Heart left ventricle (tissue), 16 donors: ENCODE results near the gene ARL13A. TPM values are rescaled to one million over a fixed set of nuclear protein-coding genes. Genes with fewer than 3 reads are reported as not detected.
"Not testable (repeated sequence)": the region's sequence is repeated elsewhere in the genome, so short reads cannot be mapped to it uniquely, and the experiment has no call there.

Source experiments
- ATAC-seq, 4 donors: fragments of 200-7000 bp; cut with Tn5 transposase; one replicate each; pipeline ENCODE4 v1.9.1; 2020 to 2022; ENCODE audit warnings: moderate library complexity in 4 of 4, mild to moderate bottlenecking in 3 of 4, moderate number of reproducible peaks in 1 of 4
- DNase-seq, 5 donors: peaks; one replicate each; pipeline ENCODE4 v3.0.0-alpha.2; 2020
- H3K27ac ChIP-seq, 12 donors: fragments of 200-600 bp; sonication (generic) in 4 of 12; one replicate each; pipeline versions ENCODE4 v1.5.0 to v1.8.0; 2016 to 2022; ENCODE audit warnings: mild to moderate bottlenecking in 2 of 12
- H3K27me3 ChIP-seq, 9 donors: fragments of 200-600 bp; sonication (generic) in 2 of 9; one replicate each; pipeline versions ENCODE4 v1.5.1 to v1.8.0; 2016 to 2022; ENCODE audit warnings: mild to moderate bottlenecking in 3 of 9
- H3K36me3 ChIP-seq, 9 donors: fragments of 200-600 bp; sonication (generic) in 2 of 9; one replicate each; pipeline versions ENCODE4 v1.5.0 to v1.8.0; 2018 to 2022; ENCODE audit warnings: mild to moderate bottlenecking in 2 of 9
- H3K4me1 ChIP-seq, 12 donors: fragments of 200-600 bp; sonication (generic) in 4 of 12; one replicate each; pipeline versions ENCODE4 v1.5.0 to v1.8.0; 2016 to 2022; ENCODE audit warnings: mild to moderate bottlenecking in 3 of 12
- H3K4me3 ChIP-seq, 12 donors: fragments of 200-600 bp; sonication (generic) in 4 of 12; one replicate each; pipeline versions ENCODE4 v1.5.0 to v1.8.0; 2017 to 2022; ENCODE audit warnings: mild to moderate bottlenecking in 9 of 12, moderate library complexity in 4 of 12
- H3K9me3 ChIP-seq, 12 donors: fragments of 200-600 bp; sonication (generic) in 4 of 12; one replicate each; pipeline versions ENCODE4 v1.5.0 to v1.8.0; 2016 to 2022; ENCODE audit warnings: mild to moderate bottlenecking in 1 of 12
- POLR2A ChIP-seq, 2 donors: fragments of 450-650 bp; IDR thresholded peaks; one replicate each; pipeline ENCODE4 v1.6.1; 2017; ENCODE audit warnings: antibody characterized with exemption in 2 of 2, mild to moderate bottlenecking in 2 of 2, moderate library complexity in 2 of 2
- WGBS, 4 donors: extraction: QIAGEN DNeasy Blood & Tissue Kit in 2 of 4; methylation state at CpG; one replicate each; pipeline versions ENCODE4 v1.1.5 to v1.1.7; 2013 to 2018; 5-methylcytosine and 5-hydroxymethylcytosine counted together
- intact Hi-C, 10 donors: fragments of 100-400 bp; cut with DNase I; formaldehyde crosslinking; loops; one replicate each; pipeline versions ENCODE4 v1.11.1 to v1.14.2; 2022
- polyA plus RNA-seq, 2 donors: library from polyadenylated mRNA; stranded (reverse); fragments of 200-250 nt; gene quantifications; one replicate each; pipeline ENCODE4 v1.2.3, GENCODE V29; 2013
- total RNA-seq, 9 donors: library from RNA; depleted of rRNA in 2 of 9; stranded (reverse); fragments of >200 nt in 2 of 9; fragmentation: NEBNext Ultra II Directional in 3 of 9; extraction: Animal tissue kit (Norgen Biotek cat#: 25700) in 3 of 9; gene quantifications; one replicate each; pipeline versions ENCODE4 v1.1.0 to v1.2.4, GENCODE V29; 2016 to 2023
- TF ChIP-seq, protein P1 (sequence below), 12 donors: fragments of 200-600 bp; sonication (generic) in 4 of 12; IDR thresholded peaks; one replicate each; pipeline versions ENCODE4 v1.5.0 to v1.8.0; 2018 to 2022; ENCODE audit warnings: antibody characterized with exemption in 12 of 12, mild to moderate bottlenecking in 5 of 12
- donor health status: ischemic (EF 13 %, LVEDD 7.1; RV severe dilation, severe dysfunction).
- donor health status: healthy with polysubstance abuse.
- donor health status: DM: no; HTN: yes; CAD: no.
- donor health status: DM: no; HTN: no; CAD: no.
- donor health status: ischemic (EF 25% LVEDD 6.9; RV normal size, moderate dysfunction).
- donor health status: ischemic (EF 25% LVEDD 5.7; RV mildly dilated, moderate dysfunction).
- donor health status: healthy.
- donor health status: DM: yes; HTN: yes; CAD: no.
- donor health status: ischemic (EF 35%, LVEDD 5.7; RV mildly dilated, moderate dysfunction).
- donor health status: nonischemic (EF 11% LVEDD 7.7; RV severe dilation, severe dysfunction).
- donor health status: DM: yes; HTN: yes; CAD: no.
- donor health status: PGD.
- donor health status: ischemic (EF 29% LVEDD 5.4; RV normal size, mild dysfunction).
- donor health status: nonischemic (EF 23%, LVEDD 6.1; RV moderate dilation, normal function).

The ARL13A gene
- total and polyA plus RNA-seq, 11 donors = not detected

DNA sequence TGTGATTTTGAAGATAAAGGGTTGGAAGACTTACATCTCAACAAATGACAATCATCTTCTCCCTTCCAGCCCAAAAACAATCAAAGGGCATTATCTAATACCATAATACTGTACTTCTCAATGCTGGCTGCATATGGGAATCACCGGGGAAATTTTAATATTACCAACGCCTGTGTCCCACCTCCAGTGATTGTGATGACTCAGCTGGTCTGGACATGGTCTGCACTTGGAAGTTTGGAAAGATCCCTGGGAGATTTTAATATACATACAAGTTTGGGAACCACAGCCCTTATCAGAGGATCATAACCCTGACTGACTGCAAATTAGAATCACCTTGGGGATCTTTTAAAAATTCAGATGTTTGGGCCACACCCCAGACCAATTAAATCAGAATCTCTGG is 29.9 kb downstream of the ARL13A start:
- TF ChIP-seq, protein P1, sequence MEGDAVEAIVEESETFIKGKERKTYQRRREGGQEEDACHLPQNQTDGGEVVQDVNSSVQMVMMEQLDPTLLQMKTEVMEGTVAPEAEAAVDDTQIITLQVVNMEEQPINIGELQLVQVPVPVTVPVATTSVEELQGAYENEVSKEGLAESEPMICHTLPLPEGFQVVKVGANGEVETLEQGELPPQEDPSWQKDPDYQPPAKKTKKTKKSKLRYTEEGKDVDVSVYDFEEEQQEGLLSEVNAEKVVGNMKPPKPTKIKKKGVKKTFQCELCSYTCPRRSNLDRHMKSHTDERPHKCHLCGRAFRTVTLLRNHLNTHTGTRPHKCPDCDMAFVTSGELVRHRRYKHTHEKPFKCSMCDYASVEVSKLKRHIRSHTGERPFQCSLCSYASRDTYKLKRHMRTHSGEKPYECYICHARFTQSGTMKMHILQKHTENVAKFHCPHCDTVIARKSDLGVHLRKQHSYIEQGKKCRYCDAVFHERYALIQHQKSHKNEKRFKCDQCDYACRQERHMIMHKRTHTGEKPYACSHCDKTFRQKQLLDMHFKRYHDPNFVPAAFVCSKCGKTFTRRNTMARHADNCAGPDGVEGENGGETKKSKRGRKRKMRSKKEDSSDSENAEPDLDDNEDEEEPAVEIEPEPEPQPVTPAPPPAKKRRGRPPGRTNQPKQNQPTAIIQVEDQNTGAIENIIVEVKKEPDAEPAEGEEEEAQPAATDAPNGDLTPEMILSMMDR (IDR thresholded peaks at IDR 0.05) = no peak
- no peak for DNase-seq
- ATAC-seq = no peak
- WGBS, 4 donors = 91 to 98% (median 95%) methylated on average over 2 of the region's 2 CpGs
- Histone ChIP-seq H3K4me1 (no peaks in the 10 kb centered on the region), H3K9me3 (no peaks in the 10 kb centered on the region), H3K27ac (no peak overlapping the region), H3K36me3 (peaks cover 0 to 9% (median 0%) of the 10 kb centered on the region in 9 donors), H3K4me3 (no peak overlapping the region), H3K27me3 (no peaks in the 10 kb centered on the region)
- intact Hi-C loops = no loop called here

DNA sequence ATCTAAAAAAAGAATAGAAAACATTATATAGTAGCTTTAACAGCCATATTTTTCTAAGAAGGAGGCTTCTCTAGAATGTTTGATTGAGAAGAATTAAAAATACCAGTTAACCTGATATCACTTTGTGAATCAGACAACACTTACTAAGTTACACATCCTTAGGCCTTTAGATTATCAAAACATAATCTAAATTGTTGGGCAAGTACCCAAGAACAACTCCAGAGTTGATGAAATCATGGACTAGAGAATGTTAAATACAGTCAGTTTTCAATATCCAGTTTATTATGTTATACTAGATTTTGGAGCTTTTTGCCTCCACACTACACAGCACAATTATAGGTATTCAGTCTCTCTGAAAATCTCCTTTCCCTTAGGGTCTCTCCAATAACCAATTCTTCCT is 39.6 kb downstream of the ARL13A start:
- TF ChIP-seq, protein P1 (IDR thresholded peaks at IDR 0.05) = no peak
- no peak for TF ChIP-seq POLR2A (IDR thresholded peaks at IDR 0.05)
- Histone ChIP-seq H3K9me3 (no peaks in the 10 kb centered on the region), H3K4me3 (no peak overlapping the region), H3K36me3 (peaks cover 0 to 78% (median 23%) of the 10 kb centered on the region in 9 donors), H3K27ac (no peak overlapping the region), H3K4me1 (no peaks in the 10 kb centered on the region), H3K27me3 (no peaks in the 10 kb centered on the region)
- intact Hi-C loops = no loop called here
- ATAC-seq (no peak), DNase-seq (no peak)

DNA sequence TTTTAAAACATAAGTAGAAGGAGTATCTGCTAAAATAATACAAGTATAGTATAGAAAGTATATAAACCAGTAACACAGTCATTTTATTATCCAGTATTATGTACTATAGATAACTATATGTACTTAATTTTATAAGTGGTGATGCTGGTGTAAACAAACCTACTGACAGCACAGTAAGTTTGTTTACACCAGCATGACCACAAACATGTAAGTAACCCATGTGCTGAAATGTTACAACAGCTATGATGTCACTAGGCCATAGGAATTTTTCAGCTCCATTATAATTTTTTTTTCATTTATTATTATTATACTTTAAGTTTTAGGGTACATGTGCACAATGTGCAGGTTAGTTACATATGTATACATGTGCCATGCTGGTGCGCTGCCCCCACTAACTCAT is 42.5 kb downstream of the ARL13A start:
- H3K9me3 ChIP-seq, intact Hi-C loops, H3K4me1 ChIP-seq, ATAC-seq, H3K27ac ChIP-seq, DNase-seq, H3K27me3 ChIP-seq, H3K4me3 ChIP-seq: not testable (repeated sequence)
- peaks cover 0 to 93% (median 39%) of the 10 kb centered on the region in 9 donors for H3K36me3 ChIP-seq
- 67 to 97% (median 88%) methylated on average over 1 of the region's 1 CpG for WGBS, 4 donors

DNA sequence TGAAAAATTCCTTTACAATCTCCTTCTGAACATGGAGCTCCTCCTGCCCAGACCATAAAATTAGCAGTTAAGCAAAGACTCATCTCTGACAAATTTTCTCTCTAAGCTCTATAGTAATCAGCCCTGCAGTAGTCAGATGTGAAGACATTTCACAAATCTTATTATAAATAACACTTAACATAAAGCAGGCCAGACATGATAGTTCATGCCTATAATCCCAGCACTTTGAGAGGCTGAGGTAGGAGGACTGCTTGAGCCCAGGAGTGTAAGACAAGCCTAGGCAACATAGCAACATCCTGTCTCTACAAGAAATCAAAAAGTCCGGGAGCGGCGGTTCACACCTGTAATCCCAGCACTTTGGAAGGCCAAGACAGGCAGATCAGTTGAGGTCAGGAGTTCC is 52.5 kb downstream of the ARL13A start:
- WGBS, 4 donors = 93 to 100% (median 97%) methylated on average over 3 of the region's 3 CpGs
- intact Hi-C loops = no loop called here
- Histone ChIP-seq H3K27me3 (peaks cover 0 to 3% (median 0%) of the 10 kb centered on the region in 9 donors), H3K4me3 (no peak overlapping the region), H3K9me3 (no peaks in the 10 kb centered on the region), H3K27ac (no peak overlapping the region), H3K36me3 (peaks cover 0 to 63% (median 49%) of the 10 kb centered on the region in 9 donors), H3K4me1 (no peaks in the 10 kb centered on the region)
- no peak for ATAC-seq
- TF ChIP-seq POLR2A (IDR thresholded peaks at IDR 0.05) = no peak
- TF ChIP-seq, protein P1 (IDR thresholded peaks at IDR 0.05) = no peak
- DNase-seq = no peak

DNA sequence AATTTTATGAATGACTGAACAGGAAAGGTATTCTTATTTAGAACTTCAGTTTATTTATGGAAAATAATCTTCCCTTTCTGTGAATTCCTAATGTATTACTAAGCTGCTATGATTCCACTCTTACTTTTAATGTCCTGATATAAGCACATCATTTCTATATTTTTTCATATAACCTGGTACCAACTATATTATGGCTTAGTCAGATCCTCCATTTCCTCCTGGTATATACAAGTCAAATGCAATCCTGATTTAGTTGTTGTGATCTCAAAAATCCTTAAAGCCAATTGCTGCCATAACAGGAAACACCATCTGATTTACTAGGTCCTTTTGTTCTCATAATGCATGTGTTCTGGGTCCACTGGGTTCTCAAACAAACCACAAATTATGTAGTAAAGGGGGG is 55.6 kb downstream of the ARL13A start:
- DNase-seq = no peak
- Histone ChIP-seq H3K27ac (no peak overlapping the region), H3K4me3 (no peak overlapping the region), H3K9me3 (no peaks in the 10 kb centered on the region), H3K36me3 (peaks cover 0 to 54% (median 32%) of the 10 kb centered on the region in 9 donors), H3K27me3 (no peaks in the 10 kb centered on the region), H3K4me1 (no peaks in the 10 kb centered on the region)
- intact Hi-C loops = no loop called here
- no peak for ATAC-seq
- TF ChIP-seq, protein P1 (IDR thresholded peaks at IDR 0.05) = no peak
- no peak for TF ChIP-seq POLR2A (IDR thresholded peaks at IDR 0.05)
